GM11168 (cell line): ENCODE results near the gene DENND1C.

Experiments used
- in situ Hi-C: fragments of 300-500 bp; cut with MboI; formaldehyde crosslinking; loops from one replicate; pipeline ENCODE4 v1.12.0; 2022; ENCODE audit warnings: low sequenced_read_pairs; ENCODE audit not compliant: unreplicated experiment

Gene DENND1C, protein sequence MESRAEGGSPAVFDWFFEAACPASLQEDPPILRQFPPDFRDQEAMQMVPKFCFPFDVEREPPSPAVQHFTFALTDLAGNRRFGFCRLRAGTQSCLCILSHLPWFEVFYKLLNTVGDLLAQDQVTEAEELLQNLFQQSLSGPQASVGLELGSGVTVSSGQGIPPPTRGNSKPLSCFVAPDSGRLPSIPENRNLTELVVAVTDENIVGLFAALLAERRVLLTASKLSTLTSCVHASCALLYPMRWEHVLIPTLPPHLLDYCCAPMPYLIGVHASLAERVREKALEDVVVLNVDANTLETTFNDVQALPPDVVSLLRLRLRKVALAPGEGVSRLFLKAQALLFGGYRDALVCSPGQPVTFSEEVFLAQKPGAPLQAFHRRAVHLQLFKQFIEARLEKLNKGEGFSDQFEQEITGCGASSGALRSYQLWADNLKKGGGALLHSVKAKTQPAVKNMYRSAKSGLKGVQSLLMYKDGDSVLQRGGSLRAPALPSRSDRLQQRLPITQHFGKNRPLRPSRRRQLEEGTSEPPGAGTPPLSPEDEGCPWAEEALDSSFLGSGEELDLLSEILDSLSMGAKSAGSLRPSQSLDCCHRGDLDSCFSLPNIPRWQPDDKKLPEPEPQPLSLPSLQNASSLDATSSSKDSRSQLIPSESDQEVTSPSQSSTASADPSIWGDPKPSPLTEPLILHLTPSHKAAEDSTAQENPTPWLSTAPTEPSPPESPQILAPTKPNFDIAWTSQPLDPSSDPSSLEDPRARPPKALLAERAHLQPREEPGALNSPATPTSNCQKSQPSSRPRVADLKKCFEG

DNA sequence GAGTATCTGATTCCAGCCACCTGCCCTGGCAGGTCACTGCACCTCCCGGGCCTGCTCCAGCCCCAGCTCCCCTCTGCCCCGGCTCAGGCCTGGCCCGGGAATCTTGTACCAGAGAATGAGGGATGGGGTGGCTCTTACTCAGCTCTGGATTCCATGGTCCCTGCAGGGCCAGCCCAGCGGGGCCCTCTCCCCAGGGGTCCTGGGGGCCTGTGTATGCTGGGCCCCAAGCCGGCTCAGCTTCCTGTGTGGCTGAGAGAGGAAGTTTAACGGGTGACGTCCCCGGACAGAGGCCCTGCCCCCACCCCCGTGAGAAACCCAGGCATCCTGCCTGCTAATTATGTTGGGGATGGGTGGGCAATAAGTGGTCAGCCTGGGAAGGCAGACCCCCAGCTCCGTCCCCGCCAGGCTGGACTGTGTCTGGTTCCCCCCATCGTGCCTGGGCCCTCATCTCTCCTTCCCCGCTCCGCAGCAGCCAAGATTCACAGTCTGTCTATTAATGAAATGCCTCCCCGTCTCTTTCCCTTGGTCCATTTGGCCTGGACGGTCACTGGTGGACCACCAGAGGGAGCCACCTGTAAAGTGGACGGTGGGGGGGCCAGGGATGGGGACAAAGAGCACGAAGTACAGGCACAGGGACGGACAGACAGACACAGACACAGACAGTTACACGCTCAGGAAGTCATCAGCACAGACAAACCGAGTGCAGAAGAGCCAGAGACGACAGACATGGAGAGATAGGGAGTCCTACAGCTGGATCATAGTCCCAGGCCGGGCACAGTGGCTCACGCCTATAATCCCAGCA lies at the start of gene DENND1C:
TSS of gene DENND1C (minus strand) at position 247 of the 802 bp plus-strand sequence. CDS start at position 155, 92 bp downstream.
- in situ Hi-C loops: no loop called here

DNA sequence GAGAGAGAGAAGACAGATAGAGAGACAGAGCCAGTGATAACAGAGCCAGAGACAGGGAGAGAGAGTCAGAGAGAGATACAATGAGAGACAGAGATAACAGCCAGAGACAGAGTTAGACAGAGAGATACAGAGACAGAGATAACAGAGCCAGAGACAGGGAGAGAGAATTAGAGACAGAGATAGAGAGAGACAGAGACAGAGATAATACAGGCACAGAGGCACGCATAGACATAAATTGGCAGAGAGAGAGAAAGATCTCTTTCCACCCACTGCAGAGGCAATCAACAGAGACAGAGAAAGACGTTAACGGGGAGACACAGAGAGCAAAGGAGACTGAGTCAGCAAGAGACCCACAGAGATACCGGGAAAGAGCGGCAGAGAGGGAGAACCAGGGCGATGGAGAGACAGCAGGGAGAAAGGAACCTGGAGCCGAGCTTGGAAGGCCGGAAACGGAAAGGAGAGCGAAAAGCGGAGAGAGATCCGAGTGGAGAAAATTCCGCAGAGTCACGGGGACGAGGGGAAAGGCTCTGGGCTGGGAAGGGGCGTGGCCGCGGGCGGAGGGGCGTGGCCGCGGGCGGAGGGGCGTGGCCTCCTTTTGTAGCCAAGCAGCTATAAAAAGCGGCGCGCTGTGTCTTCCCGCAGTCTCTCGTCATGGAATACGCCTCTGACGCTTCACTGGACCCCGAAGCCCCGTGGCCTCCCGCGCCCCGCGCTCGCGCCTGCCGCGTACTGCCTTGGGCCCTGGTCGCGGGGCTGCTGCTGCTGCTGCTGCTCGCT lies 49.0 kb upstream of the DENND1C start, which contains the start of gene TNFSF9:
TSS of gene TNFSF9 (plus strand) at position 641 of the 777 bp plus-strand sequence. CDS start at position 652, 11 bp downstream.
- in situ Hi-C loops: no loop called here

DNA sequence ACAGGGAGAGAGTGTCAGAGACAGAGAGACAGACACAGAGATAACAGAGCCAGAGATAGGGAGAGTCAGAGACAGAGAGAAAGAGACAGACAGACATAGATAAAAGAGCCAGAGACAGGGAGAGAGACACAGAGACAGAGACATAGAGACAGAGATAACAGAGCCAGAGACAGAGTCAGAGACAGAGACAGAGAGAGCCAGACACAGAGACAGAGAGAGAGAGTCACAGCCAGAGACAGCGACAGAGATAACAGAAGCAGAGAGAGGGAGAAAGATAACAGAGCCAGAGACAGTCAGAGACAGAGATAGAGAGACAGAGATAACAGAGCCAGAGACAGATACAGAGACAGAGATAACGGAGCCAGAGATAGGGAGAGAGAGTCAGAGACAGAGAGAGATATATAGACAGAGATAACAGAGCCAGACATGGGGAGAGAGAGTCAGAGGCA lies 48.4 kb upstream of the DENND1C start:
- in situ Hi-C loops: loop anchor here (10.0 kb wide), 1 partner anchor 205 kb away; the partner anchor contains the start of genes GPR108 and TRIP10

DNA sequence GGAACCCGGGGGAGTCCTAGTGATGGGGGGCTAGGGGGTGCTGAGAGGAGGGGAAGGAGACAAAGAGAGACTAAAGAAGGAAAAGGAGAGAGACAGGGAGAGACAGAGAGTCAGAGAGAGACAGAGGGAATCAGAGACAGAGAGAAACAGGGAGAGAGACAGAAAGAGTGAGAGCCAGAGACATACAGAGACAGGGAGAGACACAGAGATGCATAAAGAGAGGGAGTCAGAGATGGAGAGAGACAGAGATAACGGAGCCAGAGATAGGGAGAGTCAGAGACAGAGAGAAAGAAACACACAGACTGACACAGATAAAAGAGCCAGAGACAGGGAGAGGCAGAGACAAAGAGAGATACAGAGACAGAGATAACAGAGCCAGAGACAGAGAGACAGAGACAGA lies 47.8 kb upstream of the DENND1C start:
- in situ Hi-C loops: loop anchor here (10.0 kb wide), 1 partner anchor 205 kb away; the partner anchor contains the start of genes GPR108 and TRIP10

DNA sequence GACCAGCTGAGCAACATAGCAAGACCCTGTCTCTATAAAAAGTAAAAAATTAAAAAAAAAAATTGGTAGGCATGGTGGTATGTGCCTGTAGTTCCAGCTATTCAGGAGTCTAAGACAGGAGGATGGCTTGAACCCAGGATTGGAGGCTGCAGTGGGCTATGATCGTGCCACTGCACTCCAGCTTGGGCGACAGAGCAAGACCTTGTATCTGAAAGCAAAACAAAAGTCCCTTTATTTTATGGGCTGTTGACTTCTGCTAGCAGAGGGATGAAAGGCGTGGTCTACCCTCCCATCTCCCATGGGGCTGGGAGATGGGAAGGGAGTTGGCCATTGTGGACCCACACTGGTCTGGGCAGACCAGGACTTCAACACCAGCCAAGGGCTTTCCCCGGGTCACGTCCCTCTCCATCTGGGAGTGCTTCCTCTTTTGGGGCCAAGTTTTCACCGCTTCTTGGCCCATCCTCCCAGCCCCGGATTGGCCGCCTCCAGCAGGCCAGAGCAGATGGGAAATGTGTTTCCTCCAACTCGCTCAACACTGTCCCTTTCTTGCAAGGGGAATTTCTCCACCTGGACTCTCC lies 47.0 kb upstream of the DENND1C start:
- in situ Hi-C loops: loop anchor here (10.0 kb wide), 1 partner anchor 206 kb away; the partner anchor contains the start of genes GPR108 and TRIP10

DNA sequence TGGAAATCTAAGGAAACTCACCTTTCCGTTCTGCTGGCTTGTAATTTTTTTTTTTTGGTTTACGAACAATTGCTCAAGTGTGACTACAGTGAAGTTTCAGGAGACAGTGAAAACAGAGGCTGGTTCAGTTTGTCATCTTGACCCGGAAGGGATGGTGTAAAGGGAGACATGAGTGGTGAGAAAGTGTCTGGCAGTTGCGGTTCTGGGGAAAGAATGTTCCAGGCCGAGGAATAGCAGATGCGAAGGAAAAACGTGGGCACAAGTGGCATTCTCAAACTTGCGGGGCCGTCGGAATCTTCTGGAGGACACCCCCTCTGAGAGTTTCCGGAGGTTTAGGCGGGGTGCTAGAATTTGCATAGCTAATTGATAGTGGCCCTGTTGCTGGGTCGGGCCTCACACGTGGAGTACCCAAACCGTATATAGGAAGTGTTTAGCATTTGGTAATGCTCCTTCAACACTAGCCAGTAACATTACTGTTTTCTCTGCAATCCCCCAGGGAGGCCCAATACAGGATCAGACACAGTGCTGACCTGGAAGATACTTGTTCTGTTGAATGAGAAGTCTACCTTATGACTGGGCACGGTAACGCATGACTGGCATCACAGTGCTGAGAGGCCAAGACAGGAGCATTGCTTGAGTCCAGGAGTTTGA lies 46.4 kb upstream of the DENND1C start:
- in situ Hi-C loops: loop anchor here (10.0 kb wide), 1 partner anchor 207 kb away; the partner anchor contains the start of genes GPR108 and TRIP10

DNA sequence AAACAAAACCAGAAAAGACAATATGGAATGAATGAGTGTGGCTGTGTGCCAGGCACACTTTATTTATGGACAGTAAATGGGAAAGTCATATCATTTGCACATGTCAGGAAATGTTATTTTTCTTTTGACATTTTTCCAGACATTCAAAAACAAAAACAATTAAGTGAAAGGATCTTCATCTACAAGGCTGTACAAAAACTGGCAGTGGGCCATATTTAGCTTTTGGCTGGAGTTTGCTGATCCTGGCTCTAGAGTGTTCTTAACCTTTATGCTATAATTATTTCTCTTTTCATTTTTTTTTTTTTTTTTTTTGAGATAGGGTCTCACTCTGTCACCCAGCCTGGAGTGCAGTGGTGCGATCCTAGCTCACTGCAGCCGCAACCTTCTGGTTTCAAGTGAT lies 42.7 kb upstream of the DENND1C start:
- in situ Hi-C loops: loop anchor here (5.0 to 25.0 kb wide), 3 partner anchors 63 to 338 kb away; partner anchors contain the start of genes GPR108 and TRIP10

DNA sequence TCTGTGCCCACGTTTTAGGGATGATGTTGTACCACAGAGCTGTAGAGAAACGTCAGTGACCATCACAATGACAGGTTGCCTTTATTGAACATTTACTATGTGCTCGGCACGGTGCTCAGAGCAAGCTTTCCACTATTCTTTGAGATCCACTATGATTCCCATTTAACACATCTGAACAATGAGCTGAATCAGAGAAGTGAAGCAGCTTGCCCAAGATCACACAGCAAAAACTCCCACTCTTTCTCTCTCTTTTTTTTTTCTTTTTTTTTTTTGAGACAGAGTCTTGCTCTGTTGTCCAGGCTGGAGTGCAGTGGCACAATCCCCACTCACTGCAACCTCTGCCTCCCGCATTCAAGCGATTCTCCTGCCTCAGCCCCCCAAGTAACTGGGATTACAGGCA lies 41.1 kb upstream of the DENND1C start:
- in situ Hi-C loops: loop anchor here (5.0 to 25.0 kb wide), 3 partner anchors 65 to 340 kb away; partner anchors contain the start of genes GPR108 and TRIP10

DNA sequence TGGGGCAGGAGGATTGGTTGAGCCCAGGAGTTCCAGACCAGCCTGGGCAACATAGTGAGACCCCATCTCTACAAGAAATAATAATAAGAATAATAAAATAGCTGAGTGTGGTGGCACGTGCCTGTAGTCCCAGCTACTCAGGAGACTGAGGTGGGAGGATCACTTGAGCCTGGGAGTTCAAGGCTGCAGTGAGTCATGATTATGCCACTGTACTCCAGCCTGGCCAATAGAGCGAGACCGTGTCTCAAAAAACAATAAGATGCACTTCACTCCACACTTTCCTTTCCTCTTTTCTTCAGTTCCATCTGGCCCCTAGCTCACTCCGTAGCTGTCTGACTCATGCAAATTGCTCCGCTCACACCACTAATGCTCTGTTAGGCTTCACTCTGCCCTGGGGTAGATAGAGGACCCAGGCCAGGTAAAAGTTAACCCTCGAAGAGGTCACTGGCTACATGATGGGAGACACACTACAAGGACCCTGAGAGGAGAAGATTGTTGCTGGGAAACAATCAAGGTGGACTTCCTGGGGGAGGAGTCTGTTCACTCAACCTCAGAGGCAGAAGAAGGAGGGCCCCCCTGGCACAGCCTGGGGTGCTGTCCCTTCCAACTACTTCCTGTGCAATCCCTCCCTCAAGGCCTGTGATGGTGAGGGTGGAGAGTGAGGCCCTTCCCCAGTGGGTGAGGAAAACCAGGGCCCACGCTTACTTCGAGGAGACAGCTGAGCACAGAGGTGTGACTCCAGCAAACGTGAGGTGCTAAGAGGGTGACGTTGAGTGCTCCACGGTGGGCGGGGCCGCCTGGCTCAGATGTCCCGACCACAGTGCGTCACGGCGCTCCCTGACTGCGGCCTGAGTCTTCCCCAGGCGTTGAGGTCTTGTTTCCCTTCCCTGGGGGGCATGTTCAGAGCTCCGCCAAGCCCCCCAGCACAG lies 40.4 kb upstream of the DENND1C start:
- in situ Hi-C loops: loop anchor here (5.0 to 25.0 kb wide), 3 partner anchors 65 to 340 kb away; partner anchors contain the start of genes GPR108 and TRIP10

DNA sequence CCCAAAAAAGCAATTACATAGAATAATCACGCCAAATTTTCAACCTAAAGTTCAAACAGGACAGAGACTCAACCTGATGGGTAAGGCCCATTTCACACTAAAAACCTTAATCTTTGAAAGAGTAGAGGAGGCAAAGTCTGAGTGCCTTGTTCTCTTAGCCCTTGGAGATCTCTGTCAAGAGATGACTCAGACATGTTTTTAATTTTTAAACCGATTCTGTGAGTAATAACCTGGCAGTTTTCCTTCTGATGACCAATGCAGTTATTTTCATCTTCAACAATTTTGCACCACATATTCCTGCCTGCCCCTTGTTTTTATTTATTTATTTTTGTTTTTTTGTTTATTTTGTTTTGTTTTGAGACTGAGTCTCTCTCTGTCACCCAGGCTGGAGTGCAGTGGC lies 37.7 kb upstream of the DENND1C start:
- in situ Hi-C loops: loop anchor here (25.0 kb wide), 1 partner anchor 343 kb away; no protein-coding TSS in a partner anchor

DNA sequence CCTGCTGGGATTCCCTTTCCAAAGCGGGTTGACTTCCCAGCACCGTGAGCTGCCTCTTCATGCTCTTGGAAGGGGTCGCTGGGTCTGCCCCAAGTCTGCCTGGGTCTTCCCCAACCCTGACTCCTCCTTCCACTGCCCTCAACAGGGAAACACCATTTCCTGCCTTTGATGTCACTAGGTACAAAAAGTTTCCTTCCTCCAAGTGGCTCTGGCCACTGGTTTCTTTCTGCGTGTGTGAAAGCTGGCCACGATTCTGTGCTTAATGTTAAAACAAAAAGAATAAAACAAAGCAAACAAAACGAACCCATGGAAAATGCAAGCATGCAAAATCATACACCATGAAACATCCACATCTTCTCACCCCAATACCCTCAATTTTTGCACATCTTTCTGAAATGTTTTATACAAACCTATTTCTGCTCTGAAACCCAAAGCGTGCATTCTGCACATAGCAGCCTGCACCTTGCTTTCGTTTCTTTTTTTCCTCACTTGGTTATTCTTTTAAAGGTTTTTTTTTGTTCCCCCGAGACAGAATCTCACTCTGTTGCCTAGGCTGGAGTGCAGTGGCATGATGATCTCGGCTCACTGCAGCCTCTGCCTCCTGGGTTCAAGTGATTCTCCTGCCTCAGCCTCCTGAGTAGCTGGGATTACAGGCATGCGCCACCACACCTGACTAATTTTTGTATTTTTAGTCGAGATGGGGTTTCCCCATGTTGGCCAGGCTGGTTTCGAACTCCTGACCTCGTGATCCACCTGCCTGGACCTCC lies 36.7 kb upstream of the DENND1C start:
- in situ Hi-C loops: loop anchor here (25.0 kb wide), 1 partner anchor 344 kb away; no protein-coding TSS in a partner anchor

DNA sequence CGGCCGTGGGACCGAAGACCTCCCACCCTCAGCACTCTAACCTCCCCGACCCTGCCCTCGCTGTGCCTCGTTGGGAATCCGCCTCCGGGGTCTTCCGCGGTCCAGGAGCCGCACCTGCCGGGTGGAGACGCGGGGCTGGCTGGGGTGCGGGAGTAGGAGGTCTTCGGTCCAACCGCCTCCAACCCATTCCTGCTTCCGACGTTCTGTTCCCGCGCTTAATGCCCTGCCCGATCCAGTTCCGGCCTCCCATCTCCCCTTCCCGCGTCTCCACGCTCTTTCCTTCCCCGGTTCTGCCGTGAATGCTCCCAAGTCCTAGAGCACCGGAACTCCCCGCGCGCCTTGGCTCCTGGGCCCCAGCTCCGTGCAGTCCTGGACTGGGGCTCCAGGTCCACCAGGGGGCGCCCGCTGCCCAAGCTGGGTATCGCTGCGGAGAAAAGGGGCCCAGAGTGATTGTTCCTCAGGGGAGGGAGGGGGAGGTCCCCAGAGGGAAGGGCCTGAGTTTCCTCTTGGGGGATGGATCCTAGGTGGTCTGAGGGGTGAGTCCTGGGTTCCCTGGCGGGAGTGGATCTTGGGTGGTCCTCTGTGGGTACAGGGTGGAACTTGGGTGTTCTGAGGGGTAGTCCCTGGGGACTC lies 35.2 kb upstream of the DENND1C start:
- in situ Hi-C loops: loop anchor here (25.0 kb wide), 1 partner anchor 346 kb away; no protein-coding TSS in a partner anchor

DNA sequence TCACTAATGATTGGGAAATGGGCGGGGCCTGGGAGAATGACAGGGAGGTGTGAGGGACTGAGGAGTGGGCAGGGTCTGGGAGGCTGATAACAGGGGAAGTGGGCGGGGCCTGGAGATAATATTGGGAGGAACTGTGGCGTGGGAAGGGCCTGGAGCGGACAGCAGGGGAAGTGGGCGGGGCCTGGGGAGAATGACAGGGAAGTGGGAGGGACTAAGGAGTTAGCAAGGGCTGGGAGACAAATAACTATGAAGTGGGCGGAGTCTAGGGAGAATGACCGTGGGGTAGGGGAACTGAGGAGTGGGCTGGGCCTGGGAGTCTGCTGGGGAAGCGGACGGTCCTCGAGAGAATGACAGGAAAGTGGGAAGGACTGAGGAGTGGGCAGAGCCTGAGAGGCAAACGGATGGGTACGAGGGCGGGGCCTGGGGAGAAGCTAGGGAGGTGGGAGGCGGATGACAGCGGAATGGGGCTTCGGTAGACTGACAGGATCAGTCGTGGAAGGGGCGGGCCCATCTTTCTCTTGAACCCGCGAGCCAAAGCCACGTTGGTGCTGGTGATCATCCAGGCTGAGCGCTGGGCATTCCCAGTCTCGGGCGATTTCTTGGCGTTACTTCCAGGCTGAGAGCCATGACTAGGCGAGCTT lies 34.6 kb upstream of the DENND1C start:
- in situ Hi-C loops: loop anchor here (25.0 kb wide), 1 partner anchor 346 kb away; no protein-coding TSS in a partner anchor

DNA sequence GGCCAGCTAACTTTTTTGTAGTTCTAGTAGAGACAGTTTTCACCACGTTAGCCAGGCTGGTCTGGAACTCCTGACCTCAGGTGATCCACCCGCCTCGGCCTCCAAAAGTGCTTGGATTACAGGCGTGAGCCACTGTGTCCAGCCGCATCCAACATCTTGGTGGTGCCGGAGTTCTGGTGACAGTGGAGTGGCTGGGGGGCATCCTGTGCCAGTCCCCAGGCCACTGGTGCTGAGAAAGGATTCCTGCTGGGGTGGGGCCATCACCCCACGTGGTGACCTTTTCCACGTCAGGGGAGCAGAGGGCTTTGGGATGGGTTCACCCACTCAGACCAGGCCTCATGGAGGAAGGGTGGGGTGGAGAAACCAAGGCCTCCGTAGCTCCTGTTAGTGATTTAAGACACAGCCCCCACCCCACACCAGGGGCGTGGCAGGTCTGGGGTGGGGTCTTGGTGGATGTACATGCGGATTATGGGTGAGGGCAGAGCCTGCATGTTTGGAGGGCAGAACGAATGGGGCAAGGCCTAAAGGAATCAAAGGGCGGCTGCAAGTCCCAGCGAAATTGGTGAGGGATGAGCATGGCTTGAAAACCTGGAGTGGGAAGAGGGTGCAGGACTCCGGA lies 33.4 kb upstream of the DENND1C start:
- in situ Hi-C loops: loop anchor here (25.0 kb wide), 1 partner anchor 347 kb away; no protein-coding TSS in a partner anchor
